ENCODE results near the gene SMU1. TPM values are rescaled to one million over a fixed set of nuclear protein-coding genes. Genes with fewer than 3 reads are reported as not detected.
"Not testable (repeated sequence)": the region's sequence is repeated elsewhere in the genome, so short reads cannot be mapped to it uniquely, and the experiment has no call there.

SMU1 gene
- polyA plus RNA-seq, 1 donor, result 16.3 TPM

DNA sequence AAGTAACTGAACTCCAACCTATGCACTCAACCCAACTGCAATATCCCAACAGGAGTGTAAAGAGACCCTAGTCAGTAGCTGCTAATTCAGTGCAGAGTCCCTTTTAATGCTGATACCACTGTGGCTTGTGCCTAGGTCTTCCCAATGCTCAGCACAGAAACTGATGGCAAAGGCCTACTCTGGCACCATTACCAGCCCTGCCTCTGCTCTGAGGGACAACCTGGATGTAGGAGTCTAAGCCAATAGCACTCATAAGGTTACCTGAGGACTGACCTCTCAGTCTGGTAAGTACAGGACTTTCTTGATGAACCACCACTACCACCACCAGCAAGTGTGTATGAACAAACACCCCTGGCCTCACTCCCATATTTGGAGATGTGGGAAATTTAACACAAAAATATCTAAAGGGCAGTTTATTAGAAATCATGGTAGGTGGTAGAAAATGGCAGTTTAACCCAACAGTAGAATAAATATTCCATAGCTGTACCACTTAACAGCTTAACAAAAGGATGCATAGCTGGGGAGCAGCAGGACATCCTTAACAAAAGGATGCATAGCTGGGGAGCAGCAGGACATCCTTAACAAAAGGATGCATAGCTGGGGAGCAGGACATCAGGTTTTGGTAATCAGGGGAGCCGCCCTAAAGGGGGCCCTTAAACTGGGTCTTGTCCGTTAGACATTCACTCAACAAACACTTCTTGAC is 62.4 kb downstream of the SMU1 start:
- no peak for DNase-seq (ENCODE audit: low read depth)

DNA sequence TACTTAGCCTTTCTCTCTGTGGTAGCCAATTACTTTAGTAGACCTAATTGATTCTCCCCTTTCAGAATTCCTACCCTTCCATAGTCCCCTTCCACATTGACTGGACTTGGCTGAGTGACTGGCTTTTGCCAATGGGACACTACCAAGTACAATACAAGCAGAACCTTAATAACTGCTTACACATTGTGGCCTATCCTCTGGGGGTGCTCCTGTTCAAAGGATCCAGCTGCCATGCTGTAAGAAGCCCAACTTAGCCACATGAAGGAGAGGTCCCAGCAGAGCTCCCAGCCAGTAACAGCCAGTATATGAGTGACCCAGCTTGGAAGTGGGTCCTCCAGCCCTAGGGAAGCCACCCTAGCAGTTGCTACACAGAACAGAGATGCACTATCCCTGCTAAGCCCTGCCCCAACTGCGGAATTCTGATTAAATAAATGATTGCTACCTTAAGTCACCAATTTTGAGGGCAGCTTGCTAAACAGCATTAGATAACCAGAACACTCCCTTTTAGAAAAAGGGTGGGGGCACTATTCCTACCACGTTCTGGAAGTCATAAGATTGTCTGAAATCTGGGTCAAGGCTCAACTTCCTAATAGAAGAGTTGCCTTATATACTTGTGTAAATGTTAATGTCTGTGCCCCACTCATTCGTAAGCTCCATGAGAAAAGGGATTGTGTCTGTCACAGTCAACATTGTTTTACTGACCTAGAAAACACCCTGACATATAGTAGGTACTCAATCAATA is 64.0 kb downstream of the SMU1 start:
- no peak for DNase-seq (ENCODE audit: low read depth)

DNA sequence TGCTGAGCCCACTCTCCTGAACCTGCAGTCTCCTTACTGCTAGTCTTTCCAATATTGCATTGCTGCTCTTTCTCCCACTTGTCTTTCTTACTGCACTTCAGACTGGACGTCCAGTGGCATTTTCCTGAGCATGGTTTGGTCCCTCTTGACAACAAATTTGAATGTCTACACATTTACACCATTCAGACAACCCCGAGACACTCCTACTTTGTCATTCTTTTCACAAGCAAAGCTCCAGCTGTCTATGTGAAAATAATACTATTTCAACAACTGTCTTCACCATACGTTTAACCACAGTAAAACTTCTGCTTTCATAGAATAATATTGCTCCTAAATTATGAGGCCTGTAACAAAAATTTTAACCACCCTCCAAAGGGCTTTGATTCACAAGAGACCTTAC is 64.6 kb downstream of the SMU1 start:
- DNase-seq (ENCODE audit: low read depth), result no peak

DNA sequence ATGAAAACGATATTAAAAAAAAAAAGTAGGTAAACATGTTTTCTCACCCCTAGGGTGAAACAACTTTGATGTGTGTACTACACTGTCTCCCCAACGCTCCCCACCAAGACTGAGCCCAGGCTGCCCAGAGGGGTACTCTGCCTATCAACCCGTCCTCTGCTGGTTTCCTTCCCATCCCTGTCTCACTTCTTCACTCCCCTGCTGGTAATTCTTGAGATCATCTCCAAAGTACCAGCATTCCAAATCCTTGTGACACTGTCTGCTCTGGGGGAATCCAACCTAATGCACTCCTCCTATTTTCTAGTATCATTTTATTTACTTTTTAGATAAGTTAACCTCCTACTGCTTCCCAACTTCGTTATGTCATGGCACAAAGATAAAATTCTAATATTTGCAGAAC is 68.7 kb downstream of the SMU1 start:
- no peak for DNase-seq (ENCODE audit: low read depth)

DNA sequence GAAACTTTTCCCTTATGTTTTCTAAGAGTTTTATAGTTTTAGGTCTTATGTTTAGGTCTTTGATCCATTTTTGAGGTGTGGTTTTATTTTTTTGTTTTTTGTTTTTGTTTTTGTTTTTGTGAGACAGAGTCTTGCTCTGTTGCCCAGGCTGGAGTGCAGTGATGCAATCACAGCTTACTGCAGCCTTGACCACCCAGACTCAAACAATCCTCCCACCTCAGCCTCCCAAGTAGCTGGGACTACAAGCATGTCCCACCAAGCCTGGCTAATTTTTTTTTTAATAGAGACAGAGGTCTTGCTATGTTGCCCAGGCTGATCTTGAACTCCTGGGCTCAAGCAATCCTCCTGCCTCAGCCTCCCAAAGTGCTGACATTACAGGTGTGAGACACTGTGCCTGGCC is 71.1 kb downstream of the SMU1 start:
- DNase-seq (ENCODE audit: low read depth), result not testable (repeated sequence)

DNA sequence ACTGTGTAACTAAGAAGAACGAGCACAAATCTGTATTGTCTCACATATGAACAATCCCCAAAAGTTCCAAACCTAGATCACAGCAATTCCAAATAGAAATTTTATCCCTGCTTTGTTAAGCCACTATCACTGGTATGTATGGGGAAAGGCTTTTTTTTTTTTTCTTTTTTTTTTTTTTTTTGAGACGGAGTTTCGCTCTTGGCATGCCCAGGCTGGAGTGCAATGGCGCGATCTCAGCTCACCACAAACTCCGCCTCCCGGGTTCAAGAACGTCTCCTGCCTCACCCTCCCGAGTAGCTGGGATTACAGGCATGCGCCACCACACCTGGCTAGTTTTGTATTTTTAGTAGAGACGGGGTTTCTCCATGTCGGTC is 75.8 kb downstream of the SMU1 start:
- not testable (repeated sequence) for DNase-seq (ENCODE audit: low read depth)

DNA sequence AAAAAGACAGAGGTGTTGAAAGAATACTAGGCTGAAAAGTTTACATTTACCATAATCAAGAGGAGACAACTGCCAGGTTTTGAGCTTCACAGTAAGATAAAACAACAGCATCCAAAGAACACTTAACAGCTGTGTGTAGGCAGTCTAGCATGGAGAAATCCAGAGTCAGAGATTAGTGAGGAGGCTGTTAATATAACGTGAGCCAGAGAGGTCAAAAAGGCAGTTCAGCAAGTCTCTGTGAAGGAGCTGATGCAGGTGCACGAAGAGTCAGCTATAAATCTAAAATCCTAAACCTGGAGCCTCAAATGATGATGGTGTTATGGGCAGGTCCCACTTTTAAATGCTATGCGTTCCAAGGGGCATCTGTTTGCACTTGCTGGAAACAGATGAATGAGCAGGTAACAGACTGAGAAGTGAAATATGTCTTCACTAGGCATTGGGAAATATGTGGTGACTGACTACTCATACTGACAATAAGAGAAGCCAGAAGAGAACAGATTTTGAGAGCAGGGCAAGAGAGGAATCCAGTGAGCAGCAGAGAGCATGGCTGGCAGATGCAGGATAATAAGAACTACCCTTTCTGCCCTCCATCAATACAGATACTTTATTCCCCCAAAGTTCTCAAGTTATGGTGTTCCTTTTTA is 83.8 kb downstream of the SMU1 start:
- DNase-seq (ENCODE audit: low read depth), result no peak

DNA sequence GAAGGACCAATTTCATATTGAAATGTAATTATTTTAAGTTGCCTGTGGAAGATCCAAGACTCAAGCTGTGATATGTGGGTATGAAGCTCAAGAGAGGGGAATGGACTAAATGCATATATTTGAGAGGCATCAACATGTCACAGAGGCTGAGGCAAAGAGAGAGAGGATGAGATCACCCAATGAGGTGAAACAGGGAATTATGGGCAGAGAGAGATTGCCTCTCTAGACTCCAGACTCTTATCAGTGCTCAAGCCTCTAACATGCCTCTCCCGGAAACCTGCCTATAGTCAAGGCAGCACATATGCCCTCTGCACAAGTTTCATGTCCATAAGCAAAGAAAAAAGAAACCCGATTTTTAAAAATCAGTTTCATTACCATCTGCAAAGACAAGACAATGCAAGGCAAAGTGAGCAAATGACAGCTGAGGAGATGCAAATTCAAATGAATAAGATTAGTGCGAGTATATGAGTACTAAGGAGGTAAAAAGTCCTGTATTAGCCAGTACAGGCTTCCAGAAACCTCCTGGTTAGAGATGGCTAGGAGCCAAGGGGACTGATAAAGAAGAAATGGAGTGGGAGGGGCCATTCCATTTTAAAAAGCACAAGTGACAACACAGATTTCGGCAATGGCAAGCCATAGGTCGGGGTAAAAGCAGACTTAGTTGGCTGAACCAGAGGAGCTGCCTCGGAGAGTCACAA is 84.4 kb downstream of the SMU1 start:
- DNase-seq (ENCODE audit: low read depth), result no peak

Other genes starting within 250 kb of the SMU1 start
- 22.1 TPM for gene APTX, start 75.0 kb downstream of the SMU1 start, polyA plus RNA-seq (ENCODE audit: insufficient read length)
- 86.8 TPM for gene DNAJA1, start 51.4 kb downstream of the SMU1 start, polyA plus RNA-seq (ENCODE audit: insufficient read length)
- 34.5 TPM for gene B4GALT1, start 90.7 kb upstream of the SMU1 start, polyA plus RNA-seq (ENCODE audit: insufficient read length)
- not detected for gene SPINK4, start 163.5 kb upstream of the SMU1 start, polyA plus RNA-seq (ENCODE audit: insufficient read length)
- gene BAG1, start 188.0 kb upstream of the SMU1 start, polyA plus RNA-seq (ENCODE audit: insufficient read length), result 75.7 TPM
- 72.3 TPM for gene CHMP5, start 188.4 kb upstream of the SMU1 start, polyA plus RNA-seq (ENCODE audit: insufficient read length)
- 26.0 TPM for gene NFX1, start 213.8 kb upstream of the SMU1 start, polyA plus RNA-seq (ENCODE audit: insufficient read length)

Measured in forelimb muscle (tissue), 1 donor.